CD14-positive monocyte (primary cell): Measurements from ENCODE around the gene IGF2BP3. TPM values are rescaled to one million over a fixed set of nuclear protein-coding genes. Genes with fewer than 3 reads are reported as not detected.

Source experiments
- DNase-seq, 3 donors: peaks; one replicate each; pipeline ENCODE4 v3.0.0-alpha.2; 2011 to 2022
- H2AFZ ChIP-seq: 2 replicates; pipeline ENCODE4 v1.6.0; 2012; ENCODE audit warnings: mild to moderate bottlenecking, low read depth, low read length, inconsistent platforms; ENCODE audit not compliant: insufficient read depth, poor library complexity, severe bottlenecking
- H3K27ac ChIP-seq, 2 donors: 1 replicate in 1 of 2; 2 replicates in 1 of 2; pipeline ENCODE4 v1.5.1; 2012 to 2013; ENCODE audit warnings: low read length in 2 of 2, control low read depth in 1 of 2, inconsistent platforms in 1 of 2, low read depth in 1 of 2, mild to moderate bottlenecking in 1 of 2
- H3K27me3 ChIP-seq, 2 donors: one replicate each; pipeline versions ENCODE4 v1.6.0 to v1.6.1; 2011 to 2013; ENCODE audit warnings: low read length in 2 of 2; ENCODE audit not compliant: control insufficient read depth in 2 of 2, insufficient read depth in 2 of 2
- H3K36me3 ChIP-seq, 2 donors: replicated peaks in 1 of 2; 1 replicate in 1 of 2; 2 replicates in 1 of 2; pipeline versions ENCODE4 v1.5.1 to v1.6.1; 2012 to 2013; ENCODE audit warnings: low read length in 2 of 2, control low read depth in 1 of 2, inconsistent platforms in 1 of 2, mild to moderate bottlenecking in 1 of 2; ENCODE audit not compliant: insufficient read depth in 2 of 2, control insufficient read depth in 1 of 2
- H3K4me1 ChIP-seq, 2 donors: 1 replicate in 1 of 2; 2 replicates in 1 of 2; pipeline versions ENCODE4 v1.5.1 to v1.6.1; 2012 to 2013; ENCODE audit warnings: low read length in 2 of 2, control low read depth in 1 of 2, inconsistent platforms in 1 of 2, mild to moderate bottlenecking in 1 of 2, moderate library complexity in 1 of 2; ENCODE audit not compliant: insufficient read depth in 2 of 2, control insufficient read depth in 1 of 2
- H3K4me2 ChIP-seq: replicated peaks from 2 replicates; pipeline ENCODE3; 2012; ENCODE audit warnings: low read length, moderate library complexity, mild to moderate bottlenecking; ENCODE audit not compliant: poor library complexity, severe bottlenecking; ENCODE audit errors: extremely low read depth
- H3K4me3 ChIP-seq, 3 experiments: fragments of 200-600 bp in 1 of 3; sonication (generic) in 1 of 3; replicated peaks in 1 of 3; 1 replicate in 2 of 3; 2 replicates in 1 of 3; pipeline ENCODE4 v1.5.1; 2011 to 2013; ENCODE audit warnings: low read length in 3 of 3, mild to moderate bottlenecking in 3 of 3, control low read depth in 2 of 3, low read depth in 2 of 3, inconsistent platforms in 1 of 3, moderate library complexity in 1 of 3
- H3K79me2 ChIP-seq: 2 replicates; pipeline ENCODE4 v1.6.0; 2012; ENCODE audit warnings: mild to moderate bottlenecking, control low read depth, inconsistent platforms, low read length, moderate library complexity; ENCODE audit not compliant: insufficient read depth
- H3K9ac ChIP-seq: 2 replicates; pipeline ENCODE4 v1.6.0; 2017; ENCODE audit warnings: low read length, mild to moderate bottlenecking; ENCODE audit not compliant: insufficient read depth, poor library complexity, severe bottlenecking
- H3K9me3 ChIP-seq, 2 donors: replicated peaks in 1 of 2; 1 replicate in 1 of 2; 2 replicates in 1 of 2; pipeline versions ENCODE4 v1.5.1 to v1.6.1; 2012 to 2013; ENCODE audit warnings: low read length in 2 of 2, control low read depth in 1 of 2; ENCODE audit not compliant: control insufficient read depth in 1 of 2, insufficient read depth in 1 of 2
- H4K20me1 ChIP-seq: 2 replicates; pipeline ENCODE4 v1.6.0; 2012; ENCODE audit warnings: mild to moderate bottlenecking, low read length, control low read depth, moderate library complexity; ENCODE audit not compliant: insufficient read depth
- H3K27ac Mint-ChIP-seq, 7 donors: one replicate each; pipeline ENCODE4 v1.8.0; 2020; ENCODE audit warnings: mild to moderate bottlenecking in 7 of 7, mixed read lengths in 7 of 7, moderate library complexity in 6 of 7, inconsistent platforms in 2 of 7
- H3K27me3 Mint-ChIP-seq, 3 donors: one replicate each; pipeline ENCODE4 v1.8.0; 2021 to 2022; ENCODE audit warnings: low read depth in 3 of 3, mild to moderate bottlenecking in 3 of 3, mixed read lengths in 3 of 3, moderate library complexity in 3 of 3, inconsistent platforms in 1 of 3
- H3K36me3 Mint-ChIP-seq, 2 donors: one replicate each; pipeline ENCODE4 v1.8.0; 2020; ENCODE audit warnings: mixed read lengths in 2 of 2, inconsistent platforms in 1 of 2, mild to moderate bottlenecking in 1 of 2
- H3K4me1 Mint-ChIP-seq: one replicate; pipeline ENCODE4 v1.8.0; 2020; ENCODE audit warnings: mild to moderate bottlenecking, mixed read lengths
- H3K4me3 Mint-ChIP-seq, 2 donors: one replicate each; pipeline ENCODE4 v1.8.0; 2020; ENCODE audit warnings: mild to moderate bottlenecking in 2 of 2, mixed read lengths in 2 of 2, moderate library complexity in 1 of 2
- H3K9me3 Mint-ChIP-seq, 7 donors: one replicate each; pipeline ENCODE4 v1.8.0; 2020 to 2022; ENCODE audit warnings: mixed read lengths in 7 of 7, mild to moderate bottlenecking in 6 of 7, moderate library complexity in 6 of 7, inconsistent platforms in 2 of 7
- WGBS: methylation state at CpG from one replicate; pipeline ENCODE4 v1.1.5; 2013; ENCODE audit warnings: missing lambda C conversion rate; ENCODE audit not compliant: insufficient coverage; 5-methylcytosine and 5-hydroxymethylcytosine counted together
- intact Hi-C, 2 donors: fragments of 100-400 bp; cut with micrococcal nuclease; formaldehyde crosslinking; loops; one replicate each; pipeline versions ENCODE4 v1.15.0 to v1.15.1; 2023
- polyA plus RNA-seq, 3 donors: library from polyadenylated mRNA; depleted of rRNA in 1 of 3; unstranded in 2 of 3; stranded (reverse) in 1 of 3; fragments of 300-500 nt in 2 of 3; fragments of >200 nt in 1 of 3; fragmentation: Illumina TruSeq in 2 of 3; gene quantifications; 1 replicate in 2 of 3; 2 replicates in 1 of 3; pipeline ENCODE4 v1.2.3, GENCODE V29; 2012 to 2021
- TF ChIP-seq, protein P1 (sequence below): fragments of 200-600 bp; IDR thresholded peaks from one replicate; pipeline ENCODE4 v1.8.0; 2022; ENCODE audit warnings: antibody characterized with exemption, mild to moderate bottlenecking

Gene IGF2BP3
- polyA plus RNA-seq, 3 donors = 0.60 to 5.3 (median 3.2) TPM

DNA sequence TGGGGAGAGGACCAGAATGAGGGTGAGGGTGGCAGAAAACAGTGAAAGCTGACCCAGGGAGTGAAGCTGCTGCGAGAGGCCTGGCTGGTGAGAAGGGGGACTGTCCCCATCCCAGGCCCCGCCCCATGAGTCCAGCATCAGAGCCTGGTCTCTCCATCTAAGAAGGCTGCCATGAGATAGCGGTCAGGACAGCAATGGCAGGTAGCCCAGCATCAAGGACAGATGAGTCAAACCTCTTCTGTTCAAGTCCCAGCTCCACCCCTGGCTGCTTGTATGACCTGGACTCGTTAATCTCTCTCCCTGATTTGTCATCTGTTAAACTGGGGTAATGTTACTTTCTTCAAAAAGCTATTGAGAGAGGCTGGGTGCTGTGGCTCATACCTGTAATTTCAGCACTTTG is 201.5 kb downstream of the IGF2BP3 start:
- Histone ChIP-seq H4K20me1 (no peaks in the 10 kb centered on the region), H3K4me2 (no peak overlapping the region), H3K9me3 (no peaks in the 10 kb centered on the region), H3K27ac (no peak overlapping the region), H3K36me3 (no peaks in the 10 kb centered on the region), H3K79me2 (no peaks in the 10 kb centered on the region), H3K4me3 (no peak overlapping the region), H2AFZ (no peak overlapping the region), H3K9ac (no peak overlapping the region), H3K27me3 (no peaks in the 10 kb centered on the region), H3K4me1 (peaks cover 2 to 5% of the 10 kb centered on the region in 2 donors)
- H3K27me3 Mint-ChIP-seq = peaks cover 3 to 7% (median 5%) of the 10 kb centered on the region in 3 donors
- TF ChIP-seq, protein P1, sequence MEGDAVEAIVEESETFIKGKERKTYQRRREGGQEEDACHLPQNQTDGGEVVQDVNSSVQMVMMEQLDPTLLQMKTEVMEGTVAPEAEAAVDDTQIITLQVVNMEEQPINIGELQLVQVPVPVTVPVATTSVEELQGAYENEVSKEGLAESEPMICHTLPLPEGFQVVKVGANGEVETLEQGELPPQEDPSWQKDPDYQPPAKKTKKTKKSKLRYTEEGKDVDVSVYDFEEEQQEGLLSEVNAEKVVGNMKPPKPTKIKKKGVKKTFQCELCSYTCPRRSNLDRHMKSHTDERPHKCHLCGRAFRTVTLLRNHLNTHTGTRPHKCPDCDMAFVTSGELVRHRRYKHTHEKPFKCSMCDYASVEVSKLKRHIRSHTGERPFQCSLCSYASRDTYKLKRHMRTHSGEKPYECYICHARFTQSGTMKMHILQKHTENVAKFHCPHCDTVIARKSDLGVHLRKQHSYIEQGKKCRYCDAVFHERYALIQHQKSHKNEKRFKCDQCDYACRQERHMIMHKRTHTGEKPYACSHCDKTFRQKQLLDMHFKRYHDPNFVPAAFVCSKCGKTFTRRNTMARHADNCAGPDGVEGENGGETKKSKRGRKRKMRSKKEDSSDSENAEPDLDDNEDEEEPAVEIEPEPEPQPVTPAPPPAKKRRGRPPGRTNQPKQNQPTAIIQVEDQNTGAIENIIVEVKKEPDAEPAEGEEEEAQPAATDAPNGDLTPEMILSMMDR = no peak
- H3K4me1 Mint-ChIP-seq = peaks cover 5% of the 10 kb centered on the region
- intact Hi-C loops = no loop called here
- no peak overlapping the region for H3K4me3 Mint-ChIP-seq
- H3K36me3 Mint-ChIP-seq = no peaks in the 10 kb centered on the region
- H3K9me3 Mint-ChIP-seq = peaks cover 0 to 2% (median 0%) of the 10 kb centered on the region in 7 donors
- no peak overlapping the region for H3K27ac Mint-ChIP-seq
- DNase-seq = no peak
- WGBS = 85% methylated on average over 3 of the region's 4 CpGs

DNA sequence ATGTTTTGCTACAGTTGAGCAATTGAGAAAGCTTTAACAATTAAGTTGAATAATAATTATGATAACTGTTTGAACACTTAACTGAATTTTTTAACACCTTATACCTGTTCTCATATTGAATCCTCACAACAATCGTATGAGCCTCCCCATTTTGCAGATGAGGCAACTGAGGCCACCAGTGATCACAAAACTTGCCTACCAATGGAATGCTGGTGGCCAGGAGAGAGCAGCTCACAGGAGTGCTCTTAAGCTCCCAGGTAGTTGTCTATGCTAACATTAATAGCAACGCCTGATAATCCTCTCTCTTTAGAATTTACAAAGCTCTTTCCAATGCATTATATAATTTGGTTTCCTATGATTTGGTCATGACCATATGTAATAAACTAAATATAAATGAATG is 202.1 kb downstream of the IGF2BP3 start:
- H4K20me1 ChIP-seq = no peaks in the 10 kb centered on the region

More for the DNA sequence above, 202.1 kb downstream of the IGF2BP3 start:
- Histone ChIP-seq H3K9ac (no peak overlapping the region), H3K27ac (no peak overlapping the region), H3K79me2 (no peaks in the 10 kb centered on the region), H3K4me3 (no peak overlapping the region), H3K9me3 (no peaks in the 10 kb centered on the region), H3K4me1 (peaks cover 2 to 5% of the 10 kb centered on the region in 2 donors), H3K4me2 (no peak overlapping the region), H3K36me3 (no peaks in the 10 kb centered on the region), H2AFZ (no peak overlapping the region), H3K27me3 (no peaks in the 10 kb centered on the region)
- no peak for DNase-seq
- Mint-ChIP-seq H3K27me3 (peaks cover 3 to 6% (median 5%) of the 10 kb centered on the region in 3 donors), H3K9me3 (peaks cover 0 to 2% (median 0%) of the 10 kb centered on the region in 7 donors), H3K4me3 (no peak overlapping the region), H3K4me1 (peaks cover 4% of the 10 kb centered on the region), H3K36me3 (no peaks in the 10 kb centered on the region), H3K27ac (no peak overlapping the region)
- 100% methylated on average over 1 of the region's 2 CpGs for WGBS
- TF ChIP-seq, protein P1 = no peak
- intact Hi-C loops = no loop called here
